BE2C (cell line): ENCODE results near the gene FRG2. TPM values are rescaled to one million over a fixed set of nuclear protein-coding genes. Genes with fewer than 3 reads are reported as not detected.
"Not testable (repeated sequence)": the region's sequence is repeated elsewhere in the genome, so short reads cannot be mapped to it uniquely, and the experiment has no call there.

Experiments used
- DNase-seq: peaks from one replicate; pipeline ENCODE4 v3.0.0-alpha.2; 2020
- H3K27me3 ChIP-seq: fragments of 250-450 bp; sonication (Bioruptor Pico); 2 replicates; pipeline ENCODE4 v1.5.1; 2020; ENCODE audit warnings: mild to moderate bottlenecking
- H3K36me3 ChIP-seq: fragments of 250-450 bp; sonication (Bioruptor Pico); 2 replicates; pipeline ENCODE4 v1.5.1; 2020; ENCODE audit warnings: mild to moderate bottlenecking
- H3K4me1 ChIP-seq: fragments of 250-450 bp; sonication (Bioruptor Pico); 2 replicates; pipeline ENCODE4 v1.5.1; 2020
- H3K4me3 ChIP-seq: 2 replicates; pipeline ENCODE4 v1.5.1; 2011; ENCODE audit warnings: low read depth, low read length
- H3K9me3 ChIP-seq: fragments of 250-450 bp; sonication (Bioruptor Pico); 2 replicates; pipeline ENCODE4 v1.5.1; 2020
- polyA plus RNA-seq: library from polyadenylated mRNA; unstranded; fragments of >200 nt; gene quantifications from one replicate; pipeline ENCODE4 v1.2.1, GENCODE V29; 2012; ENCODE audit warnings: low read depth, missing spikeins; ENCODE audit not compliant: insufficient read length, insufficient read depth

Gene FRG2
- polyA plus RNA-seq = not detected

- not testable (repeated sequence) for H3K4me3 ChIP-seq, H3K27me3 ChIP-seq, DNase-seq, H3K36me3 ChIP-seq, H3K4me1 ChIP-seq, H3K9me3 ChIP-seq
Observed at GRCh38 chr4:190027156-190027555, at the start of gene FRG2. FRG2 (minus strand) TSS chr4:190027256; CDS start chr4:190027204, 52 bp downstream.

- DNase-seq, H3K36me3 ChIP-seq, H3K4me1 ChIP-seq, H3K27me3 ChIP-seq, H3K4me3 ChIP-seq, H3K9me3 ChIP-seq: not testable (repeated sequence)
Observed at GRCh38 chr4:190068351-190068750, 41.3 kb upstream of the FRG2 start.

- not testable (repeated sequence) for H3K9me3 ChIP-seq, H3K4me1 ChIP-seq, H3K36me3 ChIP-seq, H3K27me3 ChIP-seq, DNase-seq, H3K4me3 ChIP-seq
Observed at GRCh38 chr4:190064805-190065204, 37.7 kb upstream of the FRG2 start.

GRCh38 chr4:190064342-190064741 is 37.3 kb upstream of the FRG2 start, which contains the start of gene DBET:
DBET (plus strand) TSS chr4:190064502.
- H3K9me3 ChIP-seq, H3K4me3 ChIP-seq, DNase-seq, H3K27me3 ChIP-seq, H3K4me1 ChIP-seq, H3K36me3 ChIP-seq: not testable (repeated sequence)

- not testable (repeated sequence) for H3K27me3 ChIP-seq, DNase-seq, H3K4me3 ChIP-seq, H3K4me1 ChIP-seq, H3K9me3 ChIP-seq, H3K36me3 ChIP-seq
Observed at GRCh38 chr4:190058997-190059396, 31.9 kb upstream of the FRG2 start.

GRCh38 chr4:190049378-190050239 is 22.6 kb upstream of the FRG2 start:
- not testable (repeated sequence) for H3K27me3 ChIP-seq, H3K4me1 ChIP-seq, H3K9me3 ChIP-seq, H3K36me3 ChIP-seq
- peak; percentile 60 for DNase-seq
- peak overlapping the region; percentile 35 for H3K4me3 ChIP-seq

- H3K27me3 ChIP-seq, H3K9me3 ChIP-seq, H3K4me1 ChIP-seq, H3K36me3 ChIP-seq, DNase-seq, H3K4me3 ChIP-seq: not testable (repeated sequence)
Observed at GRCh38 chr4:190047627-190048026, 20.6 kb upstream of the FRG2 start.

- not testable (repeated sequence) for H3K4me3 ChIP-seq, H3K4me1 ChIP-seq, H3K9me3 ChIP-seq, H3K36me3 ChIP-seq, DNase-seq, H3K27me3 ChIP-seq
Observed at GRCh38 chr4:190040873-190041272, 13.8 kb upstream of the FRG2 start.

- not testable (repeated sequence) for H3K4me1 ChIP-seq, H3K27me3 ChIP-seq, DNase-seq, H3K9me3 ChIP-seq, H3K36me3 ChIP-seq
- H3K4me3 ChIP-seq = peak overlapping the region; percentile 41
Observed at GRCh38 chr4:190037704-190038388, 10.8 kb upstream of the FRG2 start.

- DNase-seq, H3K4me1 ChIP-seq, H3K36me3 ChIP-seq, H3K4me3 ChIP-seq, H3K9me3 ChIP-seq, H3K27me3 ChIP-seq: not testable (repeated sequence)
Observed at GRCh38 chr4:190031264-190031663, 4.2 kb upstream of the FRG2 start.

- peaks cover 46% of the 10 kb centered on the region for H3K27me3 ChIP-seq
- not testable (repeated sequence) for H3K9me3 ChIP-seq, H3K36me3 ChIP-seq, H3K4me1 ChIP-seq, H3K4me3 ChIP-seq, DNase-seq
Observed at GRCh38 chr4:190022614-190023281, 4.3 kb downstream of the FRG2 start.

GRCh38 chr4:190021973-190022372 is 5.1 kb downstream of the FRG2 start:
- H3K9me3 ChIP-seq, H3K36me3 ChIP-seq, H3K4me3 ChIP-seq, DNase-seq, H3K4me1 ChIP-seq: not testable (repeated sequence)
- peaks cover 53% of the 10 kb centered on the region for H3K27me3 ChIP-seq
